ENCODE results near the gene OR12D1.
"Not testable (repeated sequence)": the region's sequence is repeated elsewhere in the genome, so short reads cannot be mapped to it uniquely, and the experiment has no call there.

The OR12D1 gene

DNA sequence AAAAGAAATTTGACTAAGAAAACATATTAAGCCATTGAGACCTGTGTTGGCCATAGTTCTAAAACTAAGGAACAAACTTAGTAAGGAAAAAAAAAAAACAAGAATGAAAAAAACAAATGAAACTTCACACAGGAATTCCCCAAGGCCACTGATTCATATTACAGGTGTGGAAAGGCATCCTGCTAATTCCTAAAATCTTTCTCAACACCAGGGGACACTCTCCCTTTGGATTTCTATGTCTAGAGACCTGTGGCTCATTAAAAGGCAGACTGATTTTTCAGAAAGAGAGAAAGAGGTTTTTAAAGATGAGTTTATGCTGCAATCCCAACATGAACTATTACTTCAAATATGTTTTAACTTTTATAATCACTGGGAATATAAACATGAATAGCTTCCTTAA is at the start of gene OR12D1:
OR12D1 (plus strand) TSS at position 341 of the 400 bp plus-strand sequence.
- DNase-seq (ENCODE audit: low read depth): no peak

DNA sequence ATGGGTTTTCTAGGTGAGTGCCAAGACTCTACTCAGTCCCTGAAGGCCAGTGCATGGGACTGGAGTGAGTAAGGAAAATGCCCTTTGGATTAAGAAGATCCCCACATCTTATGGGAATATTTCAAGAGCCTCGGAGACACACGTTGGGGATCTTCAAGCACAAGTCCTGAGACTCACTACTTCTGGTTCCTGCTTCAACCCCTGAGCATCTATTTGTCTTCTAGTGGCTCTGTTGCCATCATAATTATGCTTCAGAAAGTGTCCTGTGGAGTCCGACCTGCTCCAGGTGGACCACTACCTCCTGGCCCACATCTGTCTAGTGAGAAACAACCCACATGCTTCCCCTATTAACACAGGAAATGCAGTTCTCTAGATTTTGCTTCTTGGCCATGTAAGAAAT is 46.0 kb upstream of the OR12D1 start, which contains the start of gene OR5V1:
OR5V1 (minus strand) TSS at position 101 of the 400 bp plus-strand sequence. CDS start 12,670 bp downstream, outside the sequence.
- no peak for DNase-seq (ENCODE audit: low read depth)

DNA sequence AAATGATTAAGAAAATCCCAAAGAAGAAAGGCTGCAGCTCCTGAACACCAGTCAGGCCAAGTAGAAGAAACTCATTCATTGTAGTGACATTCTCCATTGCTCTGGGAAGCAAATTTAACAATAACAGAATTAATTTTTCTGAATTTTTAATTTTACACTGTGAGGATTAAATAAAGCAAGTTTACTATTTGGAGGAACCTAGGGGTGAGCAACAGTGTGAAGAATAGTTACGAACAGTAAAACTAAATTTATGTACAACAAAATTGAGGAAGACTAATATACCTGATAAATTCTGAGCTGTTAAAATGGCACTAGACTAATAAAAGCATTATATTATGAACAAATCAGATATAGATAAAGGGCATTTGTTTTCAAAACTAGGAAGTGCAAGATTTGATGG is 39.5 kb upstream of the OR12D1 start, which contains the start of gene OR12D3:
OR12D3 (minus strand) TSS at position 101 of the 400 bp plus-strand sequence; CDS start at position 97, 4 bp downstream.
- DNase-seq (ENCODE audit: low read depth): no peak

DNA sequence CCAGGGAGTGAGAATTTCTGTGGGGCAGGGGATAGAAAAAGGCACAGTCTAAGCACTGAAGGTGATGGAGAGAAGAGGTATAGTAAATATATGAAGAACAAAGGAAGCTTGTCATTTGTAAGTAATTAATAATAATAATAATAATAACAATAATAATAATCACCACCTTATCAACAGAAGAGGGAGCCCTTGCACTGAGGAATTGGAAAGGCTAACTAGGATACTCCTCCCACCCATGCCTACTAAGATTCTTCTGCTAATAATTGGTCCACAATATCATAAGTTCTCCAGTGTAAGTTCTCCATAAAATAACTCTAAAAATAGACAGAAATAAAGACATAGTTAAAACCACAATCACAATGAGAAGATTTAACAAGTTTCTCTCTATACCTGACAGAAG is 38.7 kb upstream of the OR12D1 start:
- peak; percentile 11 for DNase-seq (ENCODE audit: low read depth)

DNA sequence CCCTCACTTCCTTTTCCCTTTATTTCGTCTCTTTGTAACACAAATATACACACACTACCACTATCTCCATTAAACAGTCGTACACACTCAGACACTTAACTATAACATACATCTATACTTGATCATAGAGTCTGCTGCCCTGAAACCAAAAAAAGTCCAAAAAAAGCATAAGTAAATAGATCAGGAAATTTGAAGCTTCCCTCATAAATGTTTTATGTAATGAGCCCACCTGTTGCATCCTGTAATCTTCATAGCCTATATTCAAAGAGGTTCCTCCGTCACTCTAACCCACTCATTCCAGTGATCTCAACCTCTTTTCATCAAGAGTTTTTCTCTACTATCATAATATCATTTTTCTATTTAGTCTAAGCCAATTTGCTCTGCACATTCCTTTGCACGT is 26.2 kb upstream of the OR12D1 start:
- DNase-seq (ENCODE audit: low read depth): no peak

DNA sequence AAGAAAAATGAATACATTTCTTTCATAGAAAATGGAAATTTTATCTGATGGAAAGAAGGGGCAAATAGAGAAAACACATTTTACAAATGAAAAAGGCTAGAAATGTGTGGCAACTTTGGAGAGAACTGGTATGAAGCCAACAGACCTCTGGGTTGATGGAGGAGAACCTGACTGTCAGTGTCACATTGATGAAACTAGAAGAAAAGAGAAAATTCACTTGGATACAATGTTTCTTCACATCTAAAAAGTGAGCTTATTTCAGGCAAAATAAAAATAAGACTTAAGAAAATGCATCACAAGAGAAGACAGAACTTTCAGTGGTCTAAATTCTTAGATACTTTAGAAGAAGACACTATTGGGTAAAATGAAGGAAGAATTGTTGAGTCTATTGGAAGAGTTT is 19.4 kb upstream of the OR12D1 start, which contains the start of gene OR12D2:
OR12D2 (plus strand) TSS at position 301 of the 400 bp plus-strand sequence. CDS start 1,069 bp downstream, outside the sequence.
- no peak for DNase-seq (ENCODE audit: low read depth)

DNA sequence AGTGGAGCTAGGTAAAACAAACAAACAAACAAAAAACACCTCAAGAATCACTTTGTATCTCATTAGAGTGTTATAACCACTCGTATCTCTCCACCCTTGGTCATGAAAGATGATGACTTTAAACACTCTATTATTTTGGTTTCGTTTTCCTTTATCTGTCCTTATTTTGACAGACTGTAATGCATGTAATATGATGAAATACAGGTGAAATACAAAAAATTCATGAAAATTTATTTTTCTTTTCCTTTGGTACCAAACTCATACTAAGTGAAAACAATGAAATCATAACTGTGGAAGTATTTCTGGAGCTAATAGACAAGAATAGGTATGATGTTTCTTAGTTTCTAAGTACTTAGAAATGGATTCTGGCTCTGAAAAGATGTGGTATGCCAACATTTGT is 15.2 kb upstream of the OR12D1 start:
- no peak for DNase-seq (ENCODE audit: low read depth)

DNA sequence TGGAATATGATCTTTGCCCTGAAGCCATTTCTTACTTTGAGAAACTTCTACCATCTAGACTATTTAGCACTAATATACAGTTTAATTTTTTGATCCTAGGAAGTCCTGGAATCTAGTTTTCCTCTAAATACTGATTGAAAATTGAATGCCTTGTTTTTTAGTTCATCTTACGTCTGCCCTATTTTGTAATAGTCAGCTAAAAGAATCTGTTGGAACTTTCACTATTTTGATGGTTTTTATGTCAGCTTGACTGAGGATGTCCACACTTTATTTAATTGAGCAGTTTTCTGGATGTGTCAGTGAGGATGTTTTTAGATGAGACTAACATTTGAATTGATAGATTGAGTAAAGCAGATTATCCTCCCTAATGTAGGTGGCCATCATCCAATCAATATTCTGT is 10.9 kb upstream of the OR12D1 start:
- DNase-seq (ENCODE audit: low read depth): no peak

DNA sequence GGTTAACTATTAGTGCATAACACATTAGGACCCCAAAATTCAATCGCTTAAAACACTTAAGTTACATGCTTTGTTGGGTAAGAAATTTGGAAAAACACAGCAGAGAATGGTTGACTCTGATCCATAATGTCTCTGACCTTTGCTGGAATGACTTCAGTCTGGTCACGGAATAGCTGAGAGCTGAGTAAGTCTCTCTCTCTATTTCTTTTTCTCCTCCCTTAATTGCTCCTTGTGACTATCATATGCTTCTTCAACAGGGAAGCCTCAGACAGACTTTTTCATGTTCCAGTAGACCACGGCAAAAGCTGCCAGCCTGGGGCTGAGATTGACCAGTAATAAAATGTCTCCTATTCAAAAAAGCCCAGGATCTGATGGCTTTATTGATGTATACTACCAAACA is 4.8 kb downstream of the OR12D1 start:
- DNase-seq (ENCODE audit: low read depth): no peak

DNA sequence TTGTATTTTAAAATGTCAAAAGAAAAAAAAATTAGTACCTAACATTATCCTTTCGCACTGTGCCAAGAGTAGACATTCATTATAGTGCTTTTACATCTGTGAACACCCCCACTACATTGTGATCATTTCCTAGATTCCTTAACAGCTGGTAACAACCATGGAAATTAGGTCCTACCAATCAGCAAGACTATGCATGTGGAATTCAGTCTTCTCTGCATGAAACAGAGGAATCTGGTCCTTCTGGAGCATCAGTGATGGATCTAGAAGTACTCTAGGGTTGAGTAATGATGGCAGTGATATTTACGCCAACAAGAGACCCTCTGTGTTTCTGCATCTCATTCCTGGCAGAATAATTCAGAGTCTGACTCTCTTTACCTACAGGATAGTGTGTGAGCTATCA is 9.4 kb downstream of the OR12D1 start:
- DNase-seq (ENCODE audit: low read depth): no peak

DNA sequence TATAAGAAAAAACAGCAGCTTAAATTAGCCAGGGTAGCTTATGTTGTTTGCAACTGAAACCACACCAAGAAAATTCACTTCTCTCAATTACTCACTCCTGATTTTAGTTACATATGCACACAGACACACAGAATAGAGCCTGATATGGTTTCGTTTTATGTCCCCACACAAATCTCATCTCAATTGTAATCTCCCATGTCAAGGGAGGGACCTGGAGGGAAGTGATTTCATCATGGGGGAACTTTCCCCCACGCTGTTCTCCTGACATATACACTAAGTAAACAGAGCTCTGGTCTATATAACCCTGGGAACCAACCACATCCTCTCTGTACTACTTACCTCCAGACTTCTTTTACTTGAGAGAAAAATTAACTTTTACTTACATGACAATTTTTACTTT is 9.8 kb downstream of the OR12D1 start:
- no peak for DNase-seq (ENCODE audit: low read depth)

DNA sequence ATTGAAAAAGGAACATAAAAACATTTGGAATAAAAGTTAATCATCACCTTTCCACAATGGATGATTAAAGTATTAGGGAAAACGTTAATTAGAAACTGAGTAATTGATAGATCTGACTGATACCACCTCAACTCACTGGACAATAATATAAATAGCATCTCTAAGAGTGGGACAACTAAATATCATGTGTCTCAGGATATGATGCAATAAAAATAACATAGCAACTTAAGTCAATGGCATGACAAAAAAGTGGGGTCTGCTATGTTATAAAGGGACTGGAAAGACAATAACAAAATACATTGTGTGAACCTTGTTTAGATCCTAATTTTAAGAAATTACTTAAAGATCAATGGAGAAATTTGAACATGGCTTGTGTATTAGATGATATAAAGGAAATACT is 10.3 kb downstream of the OR12D1 start:
- DNase-seq (ENCODE audit: low read depth): no peak

DNA sequence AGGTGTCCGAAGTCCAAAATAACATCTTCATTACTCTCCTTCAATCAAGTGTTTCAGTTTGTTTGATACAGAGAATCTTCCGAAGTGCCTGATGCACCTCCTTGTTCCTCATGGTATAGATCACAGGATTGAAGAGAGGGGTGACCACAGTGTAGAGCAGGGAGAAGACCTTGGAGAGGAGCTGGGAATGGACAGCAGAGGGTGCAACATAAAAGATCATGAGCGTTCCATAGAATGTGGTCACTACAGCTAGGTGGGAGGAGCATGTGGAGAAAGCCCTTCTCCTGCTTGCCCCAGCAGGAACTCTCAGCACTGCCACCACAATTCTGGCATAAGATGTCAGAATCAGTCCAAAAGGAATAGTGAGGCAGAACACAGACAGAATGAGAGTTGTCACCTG is 11.9 kb downstream of the OR12D1 start:
- DNase-seq (ENCODE audit: low read depth): no peak

DNA sequence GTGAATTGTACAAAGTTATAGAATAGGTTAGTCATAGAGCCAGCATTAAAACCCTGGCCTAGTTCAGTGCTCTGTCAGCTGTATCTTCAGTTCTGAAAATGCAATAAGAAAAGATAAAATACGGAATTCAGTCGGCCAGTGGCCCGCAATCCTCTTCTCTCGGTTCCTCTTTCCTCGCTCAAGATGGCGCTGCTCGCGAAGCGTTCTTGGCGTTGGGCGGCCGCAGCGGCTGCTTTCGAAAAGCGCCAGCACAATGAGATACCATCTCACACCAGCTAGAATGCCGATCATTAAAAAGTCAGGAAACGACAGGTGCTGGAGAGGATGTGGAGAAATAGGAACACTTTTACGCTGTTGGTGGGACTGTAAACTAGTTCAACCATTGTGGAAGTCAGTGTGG is 22.0 kb downstream of the OR12D1 start:
- DNase-seq (ENCODE audit: low read depth): not testable (repeated sequence)

DNA sequence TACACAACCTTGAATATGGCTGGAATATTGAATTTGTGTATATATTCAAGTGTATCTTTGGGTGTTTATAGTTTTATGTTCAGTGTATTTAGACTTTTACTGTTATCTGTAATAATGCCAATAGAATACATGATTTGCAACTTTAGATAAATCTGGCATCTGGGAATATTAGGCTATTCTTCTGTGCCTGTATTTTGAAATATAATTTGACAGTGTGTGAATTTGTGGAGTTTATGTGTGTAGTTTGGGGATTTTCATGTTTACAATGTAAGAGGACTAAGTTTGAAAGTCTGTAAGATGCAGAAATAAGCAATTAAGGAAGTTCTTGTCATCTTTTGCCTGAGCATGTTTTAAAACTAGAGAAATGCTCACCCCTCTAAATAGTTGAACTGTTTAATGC is 24.3 kb downstream of the OR12D1 start, which contains the start of gene OR10C1:
OR10C1 (plus strand) TSS at position 301 of the 400 bp plus-strand sequence. CDS start 710 bp downstream, outside the sequence.
- DNase-seq (ENCODE audit: low read depth): no peak

DNA sequence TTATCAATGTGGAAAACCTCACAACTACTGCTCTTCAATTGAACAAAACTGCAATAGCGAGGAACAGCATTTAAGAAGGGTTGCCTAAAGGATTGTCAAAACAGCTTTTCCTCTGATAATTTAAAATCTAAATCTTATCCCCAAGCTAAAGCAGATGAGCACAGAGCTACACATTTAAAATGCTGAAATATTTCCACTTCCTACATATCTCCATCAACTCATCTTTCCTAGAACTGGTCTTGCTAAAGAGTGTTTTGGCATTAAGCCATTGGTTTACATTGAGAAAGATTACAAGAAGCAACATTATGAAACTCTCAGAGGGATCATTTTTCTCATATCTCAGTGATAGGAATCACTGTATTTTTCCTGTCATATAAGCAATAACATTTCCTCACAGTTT is 28.0 kb downstream of the OR12D1 start:
- peak; percentile 5 for DNase-seq (ENCODE audit: low read depth)

DNA sequence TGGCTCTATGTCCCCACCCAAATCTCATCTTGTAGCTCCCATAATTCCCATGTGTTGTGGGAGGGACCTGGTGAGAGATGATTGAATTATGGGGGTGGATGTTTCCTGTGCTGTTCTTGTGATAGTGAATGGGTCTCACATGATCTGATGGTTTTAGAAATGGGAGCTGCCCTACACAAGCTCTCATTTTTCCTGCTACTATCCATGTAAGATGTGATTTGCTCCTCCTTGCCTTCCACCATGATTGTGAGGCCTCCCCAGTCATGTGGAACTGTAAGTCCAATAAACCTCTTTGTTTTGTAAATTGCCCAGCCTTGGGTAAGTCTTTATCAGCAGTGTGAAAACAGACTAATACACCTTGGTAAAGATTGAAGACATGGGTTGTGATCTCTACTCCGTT is 29.3 kb downstream of the OR12D1 start:
- DNase-seq (ENCODE audit: low read depth): not testable (repeated sequence)

DNA sequence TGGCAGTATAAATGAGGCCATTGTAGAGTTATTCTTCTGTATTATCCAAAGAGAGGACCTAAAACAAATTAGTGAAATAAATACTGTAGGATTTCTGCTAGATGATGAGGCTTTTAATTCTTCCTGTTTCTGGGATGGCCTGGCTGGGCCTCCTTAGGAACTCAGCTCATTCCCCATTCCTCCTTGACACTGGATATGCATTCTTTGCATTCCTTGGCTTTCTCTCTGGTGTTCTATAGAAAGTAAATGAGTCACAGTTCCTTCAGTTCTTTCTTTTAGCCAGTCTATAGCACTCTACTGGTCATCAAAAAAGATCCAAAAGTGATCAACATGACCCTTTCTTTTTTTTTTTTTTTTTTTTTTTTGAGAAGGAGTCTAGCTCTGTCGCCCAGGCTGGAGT is 32.9 kb downstream of the OR12D1 start:
- peak; percentile 2 for DNase-seq (ENCODE audit: low read depth)

DNA sequence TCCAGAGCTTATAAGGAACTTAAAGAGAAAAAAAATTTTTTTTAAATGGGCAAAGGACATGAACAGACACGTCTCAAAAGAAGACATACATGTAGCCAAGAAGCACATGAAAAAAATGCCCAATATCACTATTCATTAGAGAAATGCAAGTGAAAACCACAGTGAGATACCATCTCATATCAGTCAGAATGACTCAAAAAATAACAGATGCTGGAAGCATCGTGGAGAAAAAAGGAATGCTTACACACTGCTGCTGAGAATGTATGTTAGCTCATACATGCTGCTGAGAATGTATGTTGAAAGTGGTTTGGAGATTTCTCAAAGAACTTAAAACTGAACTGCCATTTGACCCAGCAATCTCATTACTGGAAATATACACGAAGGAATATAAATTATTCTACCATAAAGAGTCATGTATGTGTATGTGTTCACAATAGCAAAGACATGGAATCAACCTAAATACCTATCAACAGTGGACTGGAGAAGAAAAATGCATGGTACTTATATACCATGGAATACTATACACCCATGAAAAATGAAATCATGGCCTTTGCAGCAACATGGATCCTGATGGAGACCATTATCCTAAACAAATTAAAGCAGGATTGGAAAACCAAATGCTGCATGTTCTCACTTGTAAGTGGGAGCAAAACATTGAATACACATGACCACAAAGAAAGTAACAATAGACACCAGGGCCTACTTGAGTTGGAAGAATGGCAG is 36.9 kb downstream of the OR12D1 start:
- peak; percentile 16 for DNase-seq (ENCODE audit: low read depth)

DNA sequence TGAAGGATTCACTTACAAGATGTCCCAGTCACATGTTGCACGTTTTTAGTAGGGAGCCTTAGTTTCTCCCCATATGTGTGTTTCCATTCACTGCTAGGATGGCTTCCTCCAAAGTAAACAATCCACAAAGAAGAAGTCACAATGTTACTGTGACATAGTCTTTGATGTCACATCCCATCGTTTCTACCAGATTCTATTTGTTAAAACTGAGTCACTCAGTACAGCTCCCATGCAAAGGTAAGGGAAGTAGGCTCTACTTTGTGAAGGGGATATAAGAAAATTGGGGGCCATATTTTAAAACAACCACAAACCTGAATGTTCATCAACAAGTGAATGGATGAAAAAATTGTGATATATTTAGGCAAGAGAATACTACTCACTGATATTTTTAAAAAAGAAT is 42.2 kb downstream of the OR12D1 start, which contains the start of the genes OR11A1 and OR2H1:
OR11A1 (minus strand) TSS at position 101 of the 400 bp plus-strand sequence. CDS start 29,430 bp downstream, outside the sequence.
OR2H1 (plus strand) TSS at position 185 of the 400 bp plus-strand sequence. CDS start 4,615 bp downstream, outside the sequence.
- DNase-seq (ENCODE audit: low read depth): no peak

DNA sequence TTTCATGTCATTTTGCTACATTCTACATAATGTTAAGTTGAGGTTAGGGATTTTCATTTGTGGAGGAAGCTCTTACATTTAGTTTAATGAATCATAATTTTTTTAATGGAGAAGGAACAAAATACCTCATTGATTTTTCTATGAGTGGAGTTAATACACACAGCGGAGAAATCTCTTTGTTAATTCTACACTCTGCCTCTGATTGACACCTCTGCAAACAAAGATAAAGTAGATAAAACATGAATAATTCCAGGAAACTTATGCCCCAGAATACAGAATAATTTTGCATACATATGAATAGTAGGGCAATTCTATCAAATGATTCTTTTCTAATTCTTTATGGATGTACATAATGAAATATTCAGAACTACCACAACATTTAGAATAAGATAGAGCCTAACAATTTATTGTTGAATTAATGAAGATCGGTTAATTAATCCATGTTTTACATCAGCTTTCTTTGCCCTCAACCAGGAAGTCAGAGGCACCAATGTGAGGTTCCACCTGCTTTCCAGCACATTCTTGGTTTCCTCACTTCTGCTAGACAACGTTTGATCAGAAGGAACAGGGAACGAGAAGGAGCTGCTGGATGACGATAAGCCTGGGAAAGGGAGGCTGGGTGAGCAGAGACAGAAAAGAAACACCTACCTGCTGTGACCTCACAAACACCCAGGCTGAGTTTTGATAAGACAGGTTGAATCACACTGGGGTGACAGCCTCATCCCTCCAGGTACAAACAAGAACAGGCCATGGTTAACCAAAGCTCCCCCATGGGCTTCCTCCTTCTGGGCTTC is 46.5 kb downstream of the OR12D1 start:
- no peak for DNase-seq (ENCODE audit: low read depth)

DNA sequence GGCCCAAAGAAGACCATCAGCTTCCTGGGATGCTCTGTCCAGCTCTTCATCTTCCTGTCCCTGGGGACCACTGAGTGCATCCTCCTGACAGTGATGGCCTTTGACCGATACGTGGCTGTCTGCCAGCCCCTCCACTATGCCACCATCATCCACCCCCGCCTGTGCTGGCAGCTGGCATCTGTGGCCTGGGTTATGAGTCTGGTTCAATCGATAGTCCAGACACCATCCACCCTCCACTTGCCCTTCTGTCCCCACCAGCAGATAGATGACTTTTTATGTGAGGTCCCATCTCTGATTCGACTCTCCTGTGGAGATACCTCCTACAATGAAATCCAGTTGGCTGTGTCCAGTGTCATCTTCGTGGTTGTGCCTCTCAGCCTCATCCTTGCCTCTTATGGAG is 47.3 kb downstream of the OR12D1 start:
- DNase-seq (ENCODE audit: low read depth): no peak

DNA sequence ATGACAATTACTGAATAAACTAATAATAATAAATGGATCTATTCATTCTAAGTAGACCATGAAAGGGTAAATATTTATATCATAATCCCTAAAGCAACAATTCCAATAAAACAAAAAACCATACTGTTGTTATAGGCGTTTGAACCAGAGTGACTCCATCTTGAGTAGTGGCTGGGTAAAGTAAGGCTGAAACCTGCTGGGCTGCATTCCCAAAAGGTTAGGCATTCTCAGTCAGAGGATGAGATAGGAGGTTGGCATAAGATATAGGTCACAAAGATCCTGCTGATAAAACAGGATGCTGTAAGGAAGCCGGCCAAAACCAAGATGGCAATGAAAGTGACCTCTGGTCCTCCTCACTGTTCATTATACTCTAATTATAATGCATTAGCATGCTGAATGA is 50.6 kb downstream of the OR12D1 start:
- no peak for DNase-seq (ENCODE audit: low read depth)

All from iris pigment epithelial cell (primary cell).